Neural cell (in vitro differentiated cells): ENCODE results near the gene EYA4.

Experiments used
- EP300 ChIP-seq: fragments of 450-650 bp; conservative IDR thresholded peaks from 2 replicates; pipeline ENCODE4 v1.6.1; 2014; ENCODE audit warnings: antibody characterized with exemption, mild to moderate bottlenecking, moderate library complexity; ENCODE audit not compliant: poor library complexity, severe bottlenecking
- EZH2 ChIP-seq: fragments of 200-600, 300-800 bp; shearing (Covaris generic), sonication (generic); IDR thresholded peaks from 2 replicates; pipeline ENCODE4 v1.6.1; 2014; ENCODE audit warnings: antibody characterized with exemption, low read length, borderline replicate concordance, mild to moderate bottlenecking; ENCODE audit not compliant: insufficient read depth, poor library complexity, severe bottlenecking
- MXI1 ChIP-seq: fragments of 450-650 bp; conservative IDR thresholded peaks from 2 replicates; pipeline ENCODE4 v1.6.1; 2014; ENCODE audit warnings: antibody characterized with exemption, mild to moderate bottlenecking; ENCODE audit not compliant: poor library complexity, severe bottlenecking
- POLR2AphosphoS5 ChIP-seq: IDR thresholded peaks from 2 replicates; pipeline ENCODE4 v1.6.1; 2012
- RAD21 ChIP-seq: fragments of 450-650 bp; conservative IDR thresholded peaks from 2 replicates; pipeline ENCODE4 v1.6.1; 2014; ENCODE audit warnings: antibody characterized with exemption, mild to moderate bottlenecking, moderate library complexity
- SMC3 ChIP-seq: fragments of 450-650 bp; conservative IDR thresholded peaks from 2 replicates; pipeline ENCODE4 v1.6.1; 2014; ENCODE audit warnings: antibody characterized with exemption, mild to moderate bottlenecking, moderate library complexity; ENCODE audit not compliant: poor library complexity
- TAF1 ChIP-seq: IDR thresholded peaks from 2 replicates; pipeline ENCODE4 v1.6.1; 2012; ENCODE audit warnings: low read depth
- TF ChIP-seq, protein P1 (sequence below): fragments of 450-650 bp; IDR thresholded peaks from 2 replicates; pipeline ENCODE4 v1.5.1; 2014; ENCODE audit warnings: antibody characterized with exemption, mild to moderate bottlenecking, moderate library complexity; ENCODE audit not compliant: poor library complexity, severe bottlenecking
- TF ChIP-seq, protein P2 (sequence below): IDR thresholded peaks from 2 replicates; pipeline ENCODE4 v1.6.1; 2012; ENCODE audit warnings: borderline replicate concordance

DNA sequence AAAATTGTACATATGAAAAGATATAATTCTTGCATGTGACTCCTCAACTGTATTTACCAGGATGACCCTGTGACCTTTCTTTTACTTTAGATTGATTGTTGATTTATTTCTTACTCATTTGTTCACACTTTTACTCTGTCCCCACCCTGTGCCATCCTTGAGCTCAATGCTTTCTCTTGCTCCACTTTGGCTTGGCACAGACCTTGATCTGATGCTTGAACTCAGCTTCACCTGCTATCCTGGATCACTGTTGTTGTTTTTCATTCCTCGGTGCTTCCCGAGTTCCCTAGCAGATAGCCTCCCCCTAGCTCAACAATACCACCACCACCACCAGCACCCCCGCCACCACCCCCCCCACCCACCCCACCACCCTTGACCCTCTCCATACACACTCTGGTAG, 102.1 kb downstream of the EYA4 start:
- TF ChIP-seq POLR2AphosphoS5 (no peak), SMC3 (no peak), EZH2 (no peak), MXI1 (no peak), EP300 (no peak), RAD21 (no peak), TAF1 (no peak)
- TF ChIP-seq, protein P1, sequence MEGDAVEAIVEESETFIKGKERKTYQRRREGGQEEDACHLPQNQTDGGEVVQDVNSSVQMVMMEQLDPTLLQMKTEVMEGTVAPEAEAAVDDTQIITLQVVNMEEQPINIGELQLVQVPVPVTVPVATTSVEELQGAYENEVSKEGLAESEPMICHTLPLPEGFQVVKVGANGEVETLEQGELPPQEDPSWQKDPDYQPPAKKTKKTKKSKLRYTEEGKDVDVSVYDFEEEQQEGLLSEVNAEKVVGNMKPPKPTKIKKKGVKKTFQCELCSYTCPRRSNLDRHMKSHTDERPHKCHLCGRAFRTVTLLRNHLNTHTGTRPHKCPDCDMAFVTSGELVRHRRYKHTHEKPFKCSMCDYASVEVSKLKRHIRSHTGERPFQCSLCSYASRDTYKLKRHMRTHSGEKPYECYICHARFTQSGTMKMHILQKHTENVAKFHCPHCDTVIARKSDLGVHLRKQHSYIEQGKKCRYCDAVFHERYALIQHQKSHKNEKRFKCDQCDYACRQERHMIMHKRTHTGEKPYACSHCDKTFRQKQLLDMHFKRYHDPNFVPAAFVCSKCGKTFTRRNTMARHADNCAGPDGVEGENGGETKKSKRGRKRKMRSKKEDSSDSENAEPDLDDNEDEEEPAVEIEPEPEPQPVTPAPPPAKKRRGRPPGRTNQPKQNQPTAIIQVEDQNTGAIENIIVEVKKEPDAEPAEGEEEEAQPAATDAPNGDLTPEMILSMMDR = no peak
- TF ChIP-seq, protein P2, sequence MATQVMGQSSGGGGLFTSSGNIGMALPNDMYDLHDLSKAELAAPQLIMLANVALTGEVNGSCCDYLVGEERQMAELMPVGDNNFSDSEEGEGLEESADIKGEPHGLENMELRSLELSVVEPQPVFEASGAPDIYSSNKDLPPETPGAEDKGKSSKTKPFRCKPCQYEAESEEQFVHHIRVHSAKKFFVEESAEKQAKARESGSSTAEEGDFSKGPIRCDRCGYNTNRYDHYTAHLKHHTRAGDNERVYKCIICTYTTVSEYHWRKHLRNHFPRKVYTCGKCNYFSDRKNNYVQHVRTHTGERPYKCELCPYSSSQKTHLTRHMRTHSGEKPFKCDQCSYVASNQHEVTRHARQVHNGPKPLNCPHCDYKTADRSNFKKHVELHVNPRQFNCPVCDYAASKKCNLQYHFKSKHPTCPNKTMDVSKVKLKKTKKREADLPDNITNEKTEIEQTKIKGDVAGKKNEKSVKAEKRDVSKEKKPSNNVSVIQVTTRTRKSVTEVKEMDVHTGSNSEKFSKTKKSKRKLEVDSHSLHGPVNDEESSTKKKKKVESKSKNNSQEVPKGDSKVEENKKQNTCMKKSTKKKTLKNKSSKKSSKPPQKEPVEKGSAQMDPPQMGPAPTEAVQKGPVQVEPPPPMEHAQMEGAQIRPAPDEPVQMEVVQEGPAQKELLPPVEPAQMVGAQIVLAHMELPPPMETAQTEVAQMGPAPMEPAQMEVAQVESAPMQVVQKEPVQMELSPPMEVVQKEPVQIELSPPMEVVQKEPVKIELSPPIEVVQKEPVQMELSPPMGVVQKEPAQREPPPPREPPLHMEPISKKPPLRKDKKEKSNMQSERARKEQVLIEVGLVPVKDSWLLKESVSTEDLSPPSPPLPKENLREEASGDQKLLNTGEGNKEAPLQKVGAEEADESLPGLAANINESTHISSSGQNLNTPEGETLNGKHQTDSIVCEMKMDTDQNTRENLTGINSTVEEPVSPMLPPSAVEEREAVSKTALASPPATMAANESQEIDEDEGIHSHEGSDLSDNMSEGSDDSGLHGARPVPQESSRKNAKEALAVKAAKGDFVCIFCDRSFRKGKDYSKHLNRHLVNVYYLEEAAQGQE = no peak
